ENCODE data around the gene GTPBP2. TPM values are rescaled to one million over a fixed set of nuclear protein-coding genes. Genes with fewer than 3 reads are reported as not detected.

GTPBP2 gene
- total RNA-seq, 4 donors from 2014 or later: 28.2 to 31.0 (median 30.0) TPM

DNA sequence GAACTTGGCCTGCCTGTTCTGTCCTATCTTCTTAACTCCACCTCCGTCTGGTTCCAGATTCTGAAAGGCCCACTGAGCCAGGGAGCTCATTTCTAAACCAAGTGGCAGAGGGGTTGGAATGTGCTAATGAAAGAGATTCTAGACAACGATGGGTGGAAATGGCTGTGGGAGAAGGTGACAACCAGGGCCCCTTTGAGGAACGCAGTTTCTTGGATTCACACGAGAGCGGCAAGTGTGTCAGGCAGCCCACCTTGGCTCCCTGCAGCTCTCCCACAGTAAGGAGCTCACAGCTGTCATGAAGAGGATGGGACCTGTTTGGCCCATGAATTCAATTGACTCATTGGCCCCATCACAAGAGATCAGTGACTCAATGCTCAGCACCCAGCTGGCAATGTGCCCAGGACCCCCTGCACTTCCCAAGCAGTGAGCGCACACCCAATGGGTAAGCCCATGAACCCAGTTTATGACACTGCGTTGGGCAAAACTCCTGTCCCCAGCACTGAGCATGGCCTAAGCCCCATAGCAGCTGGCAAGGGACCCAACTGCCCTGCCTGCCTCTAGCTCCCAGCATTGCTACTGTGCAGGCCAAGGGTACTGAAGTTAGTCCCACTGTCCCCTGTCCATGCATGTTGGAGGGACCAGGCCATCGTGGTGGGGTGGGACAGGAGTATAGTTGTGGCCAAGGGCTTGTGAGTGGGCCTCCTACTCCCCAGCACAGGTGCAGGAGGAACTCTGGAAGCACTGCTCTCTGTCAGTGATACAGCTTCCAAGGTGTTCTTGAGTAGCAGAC, 42.1 kb upstream of the GTPBP2 start:
- peak overlapping the region in 3 of 4 donors; percentile 10 to 53 (median 25) for H3K27ac ChIP-seq (replicated peaks in 1 of 4)
- H3K4me3 ChIP-seq: no peak overlapping the region
- peaks cover 32 to 59% (median 53%) of the 10 kb centered on the region in 4 donors for H3K4me1 ChIP-seq
- H3K36me3 ChIP-seq: peaks cover 29 to 65% (median 56%) of the 10 kb centered on the region in 4 donors
- no peaks in the 10 kb centered on the region for H3K27me3 ChIP-seq
- TF ChIP-seq POLR2A (IDR thresholded peaks at IDR 0.05; ENCODE audit: low read depth): no peak
- TF ChIP-seq POLR2AphosphoS5 (IDR thresholded peaks at IDR 0.05): no peak
- TF ChIP-seq EP300 (IDR thresholded peaks at IDR 0.05): no peak
- TF ChIP-seq, protein P1, sequence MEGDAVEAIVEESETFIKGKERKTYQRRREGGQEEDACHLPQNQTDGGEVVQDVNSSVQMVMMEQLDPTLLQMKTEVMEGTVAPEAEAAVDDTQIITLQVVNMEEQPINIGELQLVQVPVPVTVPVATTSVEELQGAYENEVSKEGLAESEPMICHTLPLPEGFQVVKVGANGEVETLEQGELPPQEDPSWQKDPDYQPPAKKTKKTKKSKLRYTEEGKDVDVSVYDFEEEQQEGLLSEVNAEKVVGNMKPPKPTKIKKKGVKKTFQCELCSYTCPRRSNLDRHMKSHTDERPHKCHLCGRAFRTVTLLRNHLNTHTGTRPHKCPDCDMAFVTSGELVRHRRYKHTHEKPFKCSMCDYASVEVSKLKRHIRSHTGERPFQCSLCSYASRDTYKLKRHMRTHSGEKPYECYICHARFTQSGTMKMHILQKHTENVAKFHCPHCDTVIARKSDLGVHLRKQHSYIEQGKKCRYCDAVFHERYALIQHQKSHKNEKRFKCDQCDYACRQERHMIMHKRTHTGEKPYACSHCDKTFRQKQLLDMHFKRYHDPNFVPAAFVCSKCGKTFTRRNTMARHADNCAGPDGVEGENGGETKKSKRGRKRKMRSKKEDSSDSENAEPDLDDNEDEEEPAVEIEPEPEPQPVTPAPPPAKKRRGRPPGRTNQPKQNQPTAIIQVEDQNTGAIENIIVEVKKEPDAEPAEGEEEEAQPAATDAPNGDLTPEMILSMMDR (IDR thresholded peaks at IDR 0.05): no peak
- intact Hi-C loops (cut with DNase I): no loop called here
- 90% methylated on average over 8 of the region's 8 CpGs for WGBS
- DNase-seq (ENCODE audit: extremely low spot score): no peak
- no peaks in the 10 kb centered on the region for H3K9me3 ChIP-seq

DNA sequence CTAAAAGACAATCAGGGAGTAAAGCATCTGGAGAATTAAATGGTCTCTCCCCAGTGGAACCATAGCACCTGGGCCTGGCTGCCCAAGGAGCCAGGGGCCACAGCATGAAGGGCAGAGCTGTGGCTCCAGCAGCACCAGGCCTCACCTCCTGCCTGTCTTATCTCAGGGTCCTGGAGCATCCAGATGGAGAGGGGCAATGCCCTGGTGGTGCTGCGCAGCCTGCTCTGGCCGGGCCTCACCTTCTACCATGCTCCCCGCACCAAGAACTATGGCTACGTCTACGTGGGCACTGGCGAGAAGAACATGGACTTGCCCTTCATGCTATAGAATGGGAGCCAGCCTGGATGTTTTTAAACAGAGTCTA, 41.5 kb upstream of the GTPBP2 start:
- H3K27ac ChIP-seq (replicated peaks in 1 of 4): peak overlapping the region in 1 of 4 donors; percentile 25
- no peak overlapping the region for H3K4me3 ChIP-seq
- 97% methylated on average over 6 of the region's 6 CpGs for WGBS
- DNase-seq (ENCODE audit: extremely low spot score): no peak
- no peaks in the 10 kb centered on the region for H3K9me3 ChIP-seq
- no peaks in the 10 kb centered on the region for H3K27me3 ChIP-seq
- H3K36me3 ChIP-seq: peaks cover 29 to 59% (median 50%) of the 10 kb centered on the region in 4 donors
- peaks cover 32 to 59% (median 53%) of the 10 kb centered on the region in 4 donors for H3K4me1 ChIP-seq
- intact Hi-C loops (cut with DNase I): no loop called here
- TF ChIP-seq, protein P1 (IDR thresholded peaks at IDR 0.05): no peak
- TF ChIP-seq EP300 (IDR thresholded peaks at IDR 0.05): no peak
- no peak for TF ChIP-seq POLR2A (IDR thresholded peaks at IDR 0.05; ENCODE audit: low read depth)
- no peak for TF ChIP-seq POLR2AphosphoS5 (IDR thresholded peaks at IDR 0.05)

DNA sequence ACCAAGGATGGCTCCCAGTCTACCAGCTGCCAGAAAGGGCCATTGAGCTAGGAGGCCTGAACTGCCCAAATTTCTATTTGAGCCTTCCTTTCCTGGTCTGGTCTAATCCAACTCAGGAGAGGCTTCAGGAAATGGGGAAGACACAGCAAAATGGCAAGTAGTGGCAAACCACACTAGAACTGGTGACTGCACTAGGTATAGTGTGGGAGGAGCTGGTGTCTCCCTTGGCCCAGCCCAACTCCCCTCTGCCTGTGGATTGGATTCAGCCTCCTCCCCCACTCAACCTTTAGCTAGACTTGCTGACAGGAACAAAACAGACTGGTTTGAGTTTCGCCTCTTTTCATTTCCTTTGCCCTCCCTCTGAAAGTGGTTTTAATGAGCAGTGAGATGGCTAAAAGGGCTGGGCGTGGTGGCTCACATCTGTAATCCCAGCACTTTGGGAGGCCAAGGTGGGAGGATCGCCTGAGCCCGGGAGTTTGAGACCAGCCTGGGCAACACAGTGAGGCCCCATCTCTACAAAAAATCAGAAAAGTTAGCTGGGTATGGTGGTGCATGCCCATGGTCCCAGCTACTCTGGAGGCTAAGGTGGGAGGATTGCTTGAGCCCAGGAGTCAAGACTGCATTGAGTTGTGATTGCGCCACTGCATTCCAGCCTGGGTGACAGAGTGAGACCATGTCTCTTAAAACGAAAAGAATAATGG, 41.0 kb upstream of the GTPBP2 start:
- Histone ChIP-seq H3K4me3 (no peak overlapping the region), H3K36me3 (peaks cover 24 to 53% (median 44%) of the 10 kb centered on the region in 4 donors), H3K27me3 (no peaks in the 10 kb centered on the region), H3K4me1 (peaks cover 32 to 59% (median 53%) of the 10 kb centered on the region in 4 donors), H3K9me3 (no peaks in the 10 kb centered on the region), H3K27ac (replicated peaks in 1 of 4) (peak overlapping the region; percentile 25 to 49 (median 45))
- no peak for DNase-seq (ENCODE audit: extremely low spot score)
- TF ChIP-seq POLR2AphosphoS5 (IDR thresholded peaks at IDR 0.05): no peak
- TF ChIP-seq, protein P1 (IDR thresholded peaks at IDR 0.05): no peak
- no peak for TF ChIP-seq POLR2A (IDR thresholded peaks at IDR 0.05; ENCODE audit: low read depth)
- TF ChIP-seq EP300 (IDR thresholded peaks at IDR 0.05): no peak
- intact Hi-C loops (cut with DNase I): loop anchor here (5.0 kb wide), 1 partner anchor 97 kb away; no protein-coding TSS in a partner anchor
- 84% methylated on average over 5 of the region's 6 CpGs for WGBS

DNA sequence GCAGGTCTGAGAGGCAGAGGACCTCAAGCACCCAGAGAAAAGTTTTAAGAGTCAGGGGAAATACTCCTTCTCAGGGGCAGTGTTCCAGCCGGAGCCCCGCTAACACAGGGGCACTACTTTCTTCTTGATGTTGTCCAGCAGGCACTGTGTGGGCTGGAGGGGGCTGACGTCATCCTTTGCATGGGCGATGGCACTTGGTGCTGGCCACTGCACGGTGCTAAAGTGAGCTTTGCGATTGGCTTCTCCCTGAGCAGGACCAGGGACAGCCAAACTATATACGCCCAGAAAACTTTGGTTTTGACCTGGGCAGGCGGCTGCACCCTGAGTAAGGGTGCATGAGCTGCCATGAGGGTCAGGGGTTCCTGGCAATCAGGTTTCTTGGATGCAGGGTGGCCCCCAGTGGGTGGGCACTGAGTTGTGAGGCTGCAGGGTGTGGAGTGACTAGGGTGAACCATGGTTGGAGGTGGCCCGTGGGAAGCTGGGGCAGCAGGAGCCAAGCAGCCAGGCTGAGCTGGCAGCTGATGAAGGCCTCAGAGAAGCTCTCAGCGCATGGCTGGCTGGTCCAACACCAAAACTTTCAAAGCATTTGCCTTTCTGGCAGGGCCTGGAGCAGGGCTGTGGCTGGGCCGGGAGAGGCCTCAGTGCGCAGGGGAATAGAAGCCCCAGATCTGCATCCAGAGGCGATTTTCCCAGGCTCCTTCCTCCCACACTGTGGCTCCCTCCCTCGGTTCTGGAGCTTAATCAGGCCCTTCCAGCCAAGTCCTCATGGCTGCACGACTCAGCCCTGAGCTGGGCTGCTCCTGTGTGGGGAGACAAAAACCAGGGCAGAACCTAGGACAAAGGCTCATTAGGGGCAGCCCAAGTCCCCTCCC, 40.2 kb upstream of the GTPBP2 start:
- intact Hi-C loops (cut with DNase I): loop anchor here (5.0 kb wide), 1 partner anchor 98 kb away; no protein-coding TSS in a partner anchor
- WGBS: 49% methylated on average over 4 of the region's 15 CpGs
- Histone ChIP-seq H3K36me3 (peaks cover 16 to 45% (median 37%) of the 10 kb centered on the region in 4 donors), H3K9me3 (no peaks in the 10 kb centered on the region), H3K4me1 (peaks cover 32 to 59% (median 53%) of the 10 kb centered on the region in 4 donors), H3K27me3 (no peaks in the 10 kb centered on the region), H3K27ac (replicated peaks in 1 of 4) (peak overlapping the region; percentile 25 to 49 (median 45)), H3K4me3 (no peak overlapping the region)
- DNase-seq (ENCODE audit: extremely low spot score): no peak
- TF ChIP-seq POLR2A (IDR thresholded peaks at IDR 0.05; ENCODE audit: low read depth): no peak
- no peak for TF ChIP-seq POLR2AphosphoS5 (IDR thresholded peaks at IDR 0.05)
- no peak for TF ChIP-seq EP300 (IDR thresholded peaks at IDR 0.05)
- TF ChIP-seq, protein P1 (IDR thresholded peaks at IDR 0.05): no peak

Data from esophagus muscularis mucosa (tissue), 4 donors.